SU-DHL-6 (cell line): ENCODE measurements around the gene UBE2E2.
A peak's percentile ranks its signal among the peaks of the same experiment; 100 is the strongest.

Source experiments
- H2AFZ ChIP-seq: fragments of 200-600 bp; sonication (generic); 2 replicates; pipeline ENCODE4 v1.6.1; 2014; ENCODE audit warnings: low read depth, mild to moderate bottlenecking, moderate library complexity, mixed read lengths, antibody characterized with exemption, low read length; ENCODE audit not compliant: severe bottlenecking
- H3F3A ChIP-seq: fragments of 200-600 bp; shearing (Covaris generic); 2 replicates; pipeline ENCODE4 v1.6.0; 2016; ENCODE audit warnings: antibody characterized with exemption, mild to moderate bottlenecking; ENCODE audit not compliant: insufficient read depth
- H3K27ac ChIP-seq: fragments of 200-600 bp; sonication (generic); 2 replicates; pipeline ENCODE4 v1.5.1; 2016; ENCODE audit warnings: low read depth, mild to moderate bottlenecking, low read length, moderate library complexity, mixed read lengths
- H3K27me3 ChIP-seq: fragments of 200-600 bp; sonication (generic), shearing (Covaris generic); 2 replicates; pipeline ENCODE4 v1.6.0; 2014; ENCODE audit warnings: mild to moderate bottlenecking, low read length
- H3K36me3 ChIP-seq: fragments of 200-600 bp; sonication (generic); 2 replicates; pipeline ENCODE4 v1.6.1; 2014; ENCODE audit warnings: mild to moderate bottlenecking, low read length, mixed read lengths
- H3K4me2 ChIP-seq: fragments of 300-600, 200-600 bp; shearing (Covaris generic), sonication (generic); 2 replicates; pipeline ENCODE4 v1.6.0; 2014; ENCODE audit warnings: low read length, low read depth, mild to moderate bottlenecking; ENCODE audit not compliant: poor library complexity, severe bottlenecking
- H3K4me3 ChIP-seq: fragments of 200-600 bp; sonication (generic); 2 replicates; pipeline ENCODE4 v1.5.1; 2014; ENCODE audit warnings: antibody characterized with exemption, low read length, mild to moderate bottlenecking, mixed read lengths; ENCODE audit not compliant: insufficient read depth, poor library complexity, severe bottlenecking
- H3K79me2 ChIP-seq: fragments of 200-600 bp; sonication (generic); 2 replicates; pipeline ENCODE4 v1.6.1; 2014; ENCODE audit warnings: mild to moderate bottlenecking, low read length, moderate library complexity; ENCODE audit not compliant: insufficient read depth
- H3K9ac ChIP-seq: fragments of 200-600 bp; sonication (generic); 2 replicates; pipeline ENCODE4 v1.7.0; 2014; ENCODE audit warnings: mild to moderate bottlenecking, low read length
- H3K9me2 ChIP-seq: fragments of 200-600 bp; sonication (generic); replicated peaks from 2 replicates; pipeline ENCODE4 v1.6.1; 2014; ENCODE audit warnings: low read length; ENCODE audit not compliant: insufficient read depth
- H3K9me3 ChIP-seq: fragments of 200-600 bp; sonication (generic); 2 replicates; pipeline ENCODE4 v1.6.1; 2014; ENCODE audit warnings: low read length, mixed read lengths; ENCODE audit not compliant: insufficient read depth
- H4K20me1 ChIP-seq: fragments of 200-600 bp; sonication (generic); 2 replicates; pipeline ENCODE4 v1.6.1; 2014; ENCODE audit warnings: low read depth, mild to moderate bottlenecking, antibody characterized with exemption, low read length, moderate library complexity, mixed read lengths
- EZH2phosphoT487 ChIP-seq: fragments of 200-600 bp; sonication (generic), shearing (Covaris generic); conservative IDR thresholded peaks from 2 replicates; pipeline ENCODE4 v1.6.1; 2018; ENCODE audit warnings: mild to moderate bottlenecking, antibody characterized with exemption, low read length, moderate library complexity, mixed read lengths
- TF ChIP-seq, protein P1 (sequence below): fragments of 200-600 bp; sonication (generic); IDR thresholded peaks from one replicate; pipeline ENCODE4 v1.5.1; 2017; ENCODE audit warnings: antibody characterized with exemption, mild to moderate bottlenecking, low read length, moderate library complexity; ENCODE audit not compliant: insufficient read depth, poor library complexity, severe bottlenecking

UBE2E2 gene

DNA sequence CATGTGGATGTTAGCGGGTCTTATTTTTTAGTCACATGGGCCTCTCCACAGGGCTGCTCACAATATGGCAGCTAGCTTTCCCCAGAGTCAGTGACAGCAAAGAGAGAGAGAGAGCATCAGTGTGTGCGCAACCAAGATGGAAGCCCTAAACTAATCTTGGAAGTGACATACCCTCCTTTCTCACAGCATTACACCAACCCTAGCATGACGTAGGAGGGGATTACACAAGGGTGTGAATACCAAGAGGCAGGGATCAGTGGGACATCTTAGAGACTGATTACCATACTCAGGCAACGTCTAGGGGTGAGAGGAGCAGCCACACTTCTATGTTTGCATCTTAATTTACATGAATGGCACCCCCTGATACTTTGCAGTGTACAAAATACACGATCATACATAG is 3.5 kb upstream of the UBE2E2 start:
- H3K9ac ChIP-seq: no peak overlapping the region
- H3K9me3 ChIP-seq: no peaks in the 10 kb centered on the region
- no peak overlapping the region for H3K4me3 ChIP-seq
- H3K79me2 ChIP-seq: 0 out of 2 replicates have a peak, but pooled peaks cover 11% of the 10 kb centered on the region
- no peaks in the 10 kb centered on the region for H3K27me3 ChIP-seq
- no peak overlapping the region for H3K4me2 ChIP-seq
- no peaks in the 10 kb centered on the region for H4K20me1 ChIP-seq
- H3F3A ChIP-seq: no peaks in the 10 kb centered on the region
- TF ChIP-seq, protein P1, sequence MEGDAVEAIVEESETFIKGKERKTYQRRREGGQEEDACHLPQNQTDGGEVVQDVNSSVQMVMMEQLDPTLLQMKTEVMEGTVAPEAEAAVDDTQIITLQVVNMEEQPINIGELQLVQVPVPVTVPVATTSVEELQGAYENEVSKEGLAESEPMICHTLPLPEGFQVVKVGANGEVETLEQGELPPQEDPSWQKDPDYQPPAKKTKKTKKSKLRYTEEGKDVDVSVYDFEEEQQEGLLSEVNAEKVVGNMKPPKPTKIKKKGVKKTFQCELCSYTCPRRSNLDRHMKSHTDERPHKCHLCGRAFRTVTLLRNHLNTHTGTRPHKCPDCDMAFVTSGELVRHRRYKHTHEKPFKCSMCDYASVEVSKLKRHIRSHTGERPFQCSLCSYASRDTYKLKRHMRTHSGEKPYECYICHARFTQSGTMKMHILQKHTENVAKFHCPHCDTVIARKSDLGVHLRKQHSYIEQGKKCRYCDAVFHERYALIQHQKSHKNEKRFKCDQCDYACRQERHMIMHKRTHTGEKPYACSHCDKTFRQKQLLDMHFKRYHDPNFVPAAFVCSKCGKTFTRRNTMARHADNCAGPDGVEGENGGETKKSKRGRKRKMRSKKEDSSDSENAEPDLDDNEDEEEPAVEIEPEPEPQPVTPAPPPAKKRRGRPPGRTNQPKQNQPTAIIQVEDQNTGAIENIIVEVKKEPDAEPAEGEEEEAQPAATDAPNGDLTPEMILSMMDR: no peak
- TF ChIP-seq EZH2phosphoT487: no peak
- H3K9me2 ChIP-seq: no peaks in the 10 kb centered on the region
- no peak overlapping the region for H2AFZ ChIP-seq
- H3K27ac ChIP-seq: no peak overlapping the region
- no peaks in the 10 kb centered on the region for H3K36me3 ChIP-seq

DNA sequence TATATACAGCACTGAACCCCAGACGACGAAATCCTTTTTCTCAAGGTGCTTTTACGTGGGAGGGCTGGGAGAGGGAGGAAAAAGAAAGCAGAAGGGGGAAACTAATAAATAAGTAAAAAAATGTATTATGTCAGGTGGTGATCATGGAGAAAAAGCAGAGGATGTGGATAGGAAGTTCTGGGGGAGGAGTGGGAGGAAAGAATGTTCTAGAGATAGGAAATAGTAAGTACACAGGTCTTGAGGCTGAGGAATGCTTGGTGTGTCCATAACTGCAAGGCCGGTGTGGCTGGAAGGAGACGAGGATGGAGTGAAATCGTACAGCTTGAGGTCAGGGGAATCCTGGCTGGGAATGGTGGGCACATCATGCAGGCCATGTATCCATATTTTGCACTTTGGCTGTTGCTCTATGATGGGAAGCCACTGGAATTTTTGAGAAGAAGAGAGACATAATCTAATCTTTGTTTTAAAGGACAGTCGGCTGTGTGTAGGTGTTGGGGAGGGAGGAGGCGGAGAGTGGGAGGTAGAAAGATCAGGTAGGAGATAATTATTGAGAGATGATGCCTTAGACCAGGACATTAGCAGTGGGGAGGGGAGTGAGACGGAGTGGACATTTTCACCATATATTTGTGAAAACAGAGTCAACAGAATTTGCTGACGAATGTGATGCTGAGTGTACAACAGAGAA is 1.8 kb upstream of the UBE2E2 start:
- no peak overlapping the region for H2AFZ ChIP-seq
- H3K27ac ChIP-seq: no peak overlapping the region
- peaks cover 13% of the 10 kb centered on the region; the same call in 1 of the 2 replicates for H4K20me1 ChIP-seq
- H3K4me2 ChIP-seq: no peak overlapping the region
- H3K9me2 ChIP-seq: no peaks in the 10 kb centered on the region
- 0 out of 2 replicates have a peak, but pooled peaks cover 12% of the 10 kb centered on the region for H3K79me2 ChIP-seq
- H3K9ac ChIP-seq: no peak overlapping the region
- H3F3A ChIP-seq: no peaks in the 10 kb centered on the region
- H3K36me3 ChIP-seq: no peaks in the 10 kb centered on the region
- H3K9me3 ChIP-seq: no peaks in the 10 kb centered on the region
- no peak for TF ChIP-seq EZH2phosphoT487
- TF ChIP-seq, protein P1: no peak
- no peaks in the 10 kb centered on the region for H3K27me3 ChIP-seq
- H3K4me3 ChIP-seq: no peak overlapping the region

DNA sequence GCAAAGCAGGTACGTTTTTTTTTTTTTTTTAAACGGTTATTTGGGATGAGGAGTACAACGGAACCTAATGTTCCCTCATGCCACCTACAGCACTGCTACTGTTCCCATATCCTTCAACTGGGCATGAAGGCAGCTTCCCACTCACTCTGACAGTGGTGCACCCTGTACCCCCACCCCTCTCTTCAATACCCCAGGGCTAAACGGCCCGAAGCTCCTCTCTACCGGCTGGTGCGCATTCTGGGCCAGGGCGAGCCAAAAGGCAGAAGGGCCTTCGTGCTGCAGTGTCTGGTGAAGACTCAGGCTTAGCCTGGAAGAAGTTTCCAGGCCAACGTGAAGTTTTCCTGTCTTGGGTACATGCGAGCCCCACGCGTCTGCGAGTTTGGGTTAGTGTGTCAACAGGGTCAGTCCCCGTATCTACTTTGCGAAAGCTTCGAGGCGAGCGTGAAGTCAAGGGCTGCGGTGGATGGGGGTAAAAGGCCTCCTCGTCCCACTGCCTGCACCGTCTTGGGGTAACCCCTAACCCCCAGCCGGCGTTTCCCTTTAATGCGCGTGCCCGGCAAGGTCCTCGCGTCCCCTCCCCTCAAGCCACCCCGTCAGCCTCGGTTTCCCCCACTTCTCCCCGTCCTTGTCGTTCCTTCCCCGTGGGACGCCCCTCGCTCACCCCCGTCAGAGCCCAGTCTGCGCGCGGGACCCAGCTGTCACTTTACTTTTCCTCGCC is 765 bp upstream of the UBE2E2 start:
- no peaks in the 10 kb centered on the region for H3K9me2 ChIP-seq
- peak overlapping the region; percentile 89 for H3K9ac ChIP-seq
- H3K27ac ChIP-seq: no peak overlapping the region
- no peaks in the 10 kb centered on the region for H3K27me3 ChIP-seq
- no peaks in the 10 kb centered on the region for H3K36me3 ChIP-seq
- peak overlapping the region; percentile 98 for H3K4me3 ChIP-seq
- peak overlapping the region; percentile 70 for H2AFZ ChIP-seq
- peaks cover 13% of the 10 kb centered on the region; the same call in 1 of the 2 replicates for H4K20me1 ChIP-seq
- H3F3A ChIP-seq: no peaks in the 10 kb centered on the region
- peaks cover 15% of the 10 kb centered on the region; the same call in 1 of the 2 replicates for H3K79me2 ChIP-seq
- TF ChIP-seq, protein P1: no peak
- TF ChIP-seq EZH2phosphoT487: no peak
- peak overlapping the region; percentile 51 for H3K4me2 ChIP-seq
- no peaks in the 10 kb centered on the region for H3K9me3 ChIP-seq
